Lung (tissue), 12 donors: ENCODE results near the gene AP2A2. TPM values are rescaled to one million over a fixed set of nuclear protein-coding genes. Genes with fewer than 3 reads are reported as not detected.
"Not testable (repeated sequence)": the region's sequence is repeated elsewhere in the genome, so short reads cannot be mapped to it uniquely, and the experiment has no call there.

Experiments used
- ATAC-seq: fragments of 200-7000 bp; cut with Tn5 transposase; one replicate; pipeline ENCODE4 v1.9.1; 2020; ENCODE audit warnings: moderate number of reproducible peaks; ENCODE audit not compliant: insufficient read depth, low FRiP score
- DNase-seq, 3 donors: peaks; one replicate each; pipeline ENCODE4 v3.0.0-alpha.2; 2013 to 2017
- H3K27ac ChIP-seq, 2 donors: one replicate each; pipeline ENCODE4 v1.5.1; 2013; ENCODE audit warnings: mild to moderate bottlenecking in 2 of 2, moderate library complexity in 2 of 2, control low read depth in 1 of 2, inconsistent platforms in 1 of 2, low read depth in 1 of 2, low read length in 1 of 2
- H3K27me3 ChIP-seq, 3 donors: one replicate each; pipeline ENCODE4 v1.5.1; 2013; ENCODE audit warnings: low read length in 2 of 3; ENCODE audit not compliant: control insufficient read depth in 3 of 3, insufficient read depth in 3 of 3
- H3K36me3 ChIP-seq, 4 donors: one replicate each; pipeline ENCODE4 v1.5.1; 2013; ENCODE audit warnings: low read length in 4 of 4, mild to moderate bottlenecking in 1 of 4, moderate library complexity in 1 of 4; ENCODE audit not compliant: control insufficient read depth in 4 of 4, insufficient read depth in 4 of 4
- H3K4me1 ChIP-seq, 5 donors: one replicate each; pipeline ENCODE4 v1.5.1; 2013; ENCODE audit warnings: low read length in 5 of 5, mild to moderate bottlenecking in 2 of 5, moderate library complexity in 1 of 5; ENCODE audit not compliant: control insufficient read depth in 5 of 5, insufficient read depth in 5 of 5
- H3K4me3 ChIP-seq: one replicate; pipeline ENCODE4 v1.5.1; 2013; ENCODE audit warnings: mild to moderate bottlenecking, control low read depth, moderate library complexity
- H3K9ac ChIP-seq, 2 donors: one replicate each; pipeline ENCODE4 v1.5.1; 2013; ENCODE audit warnings: low read length in 2 of 2, control low read depth in 1 of 2; ENCODE audit not compliant: insufficient read depth in 1 of 2
- H3K9me3 ChIP-seq, 4 donors: one replicate each; pipeline ENCODE4 v1.5.1; 2013; ENCODE audit warnings: low read length in 3 of 4, mild to moderate bottlenecking in 1 of 4, moderate library complexity in 1 of 4; ENCODE audit not compliant: control insufficient read depth in 4 of 4, insufficient read depth in 3 of 4
- CTCF ChIP-seq: IDR thresholded peaks from 2 replicates; pipeline ENCODE4 v1.5.1; 2012; ENCODE audit warnings: mild to moderate bottlenecking; ENCODE audit errors: control extremely low read depth, extremely low read depth
- WGBS, 2 donors: extraction: QIAGEN DNeasy Blood & Tissue Kit; methylation state at CpG; one replicate each; pipeline ENCODE4 v1.1.7; 2013; 5-methylcytosine and 5-hydroxymethylcytosine counted together
- polyA plus RNA-seq, 2 donors: library from polyadenylated mRNA; stranded (reverse); fragments of 200-250 nt; gene quantifications; one replicate each; pipeline ENCODE4 v1.2.1, GENCODE V29; 2013
- total RNA-seq, 2 donors: library from RNA; depleted of rRNA in 1 of 2; stranded (reverse); fragments of >200 nt in 1 of 2; gene quantifications; one replicate each; pipeline ENCODE4 v1.2.1, GENCODE V29; 2014 to 2021
- donor health status: control.
- donor health status: control.
- donor health status: Bipolar disorder and iron deficiency.
- donor health status: healthy.
- donor health status: DM: yes; HTN: yes; CAD: no.

The AP2A2 gene
- total and polyA plus RNA-seq, 4 donors = 33.8 to 93.2 (median 54.4) TPM

- H3K4me3 ChIP-seq = no peak overlapping the region
- no peaks in the 10 kb centered on the region for H3K9me3 ChIP-seq
- DNase-seq (no peak), ATAC-seq (no peak)
- H3K27ac ChIP-seq = no peak overlapping the region
- H3K4me1 ChIP-seq = no peaks in the 10 kb centered on the region
- peaks cover 10 to 40% (median 12%) of the 10 kb centered on the region in 4 donors for H3K36me3 ChIP-seq
- WGBS, 2 donors = 85 to 88% methylated on average over 14 of the region's 14 CpGs
- TF ChIP-seq CTCF = no peak
- no peak overlapping the region for H3K9ac ChIP-seq
- no peaks in the 10 kb centered on the region for H3K27me3 ChIP-seq
Observed at GRCh38 chr11:1014276-1014675, 88.6 kb downstream of the AP2A2 start.

DNA sequence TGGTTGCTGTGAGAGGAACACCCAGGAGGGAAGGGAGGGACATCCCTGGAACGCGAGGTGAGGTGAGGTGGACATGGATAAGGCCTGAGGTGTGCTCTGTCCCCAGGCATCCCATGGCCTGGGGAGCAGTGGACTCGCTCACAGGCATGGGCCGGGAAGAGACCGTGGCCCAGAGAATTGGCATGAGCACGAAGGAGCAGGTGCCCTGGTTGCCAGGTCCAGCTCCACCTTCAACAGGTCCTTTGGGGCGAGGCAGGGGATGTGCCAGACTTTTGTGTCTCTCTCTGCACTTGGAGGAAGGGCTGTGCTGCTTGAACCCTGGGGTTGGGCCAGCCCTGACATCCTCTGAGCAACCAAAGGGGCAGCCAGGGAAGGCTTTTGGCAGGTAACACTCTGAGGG is 89.4 kb downstream of the AP2A2 start:
- Histone ChIP-seq H3K36me3 (peaks cover 4 to 32% (median 7%) of the 10 kb centered on the region in 4 donors), H3K27ac (no peak overlapping the region), H3K27me3 (no peaks in the 10 kb centered on the region), H3K4me3 (no peak overlapping the region), H3K9me3 (no peaks in the 10 kb centered on the region), H3K9ac (no peak overlapping the region), H3K4me1 (no peaks in the 10 kb centered on the region)
- 95 to 98% methylated on average over 7 of the region's 7 CpGs for WGBS, 2 donors
- no peak for TF ChIP-seq CTCF
- ATAC-seq (no peak), DNase-seq (no peak)

DNA sequence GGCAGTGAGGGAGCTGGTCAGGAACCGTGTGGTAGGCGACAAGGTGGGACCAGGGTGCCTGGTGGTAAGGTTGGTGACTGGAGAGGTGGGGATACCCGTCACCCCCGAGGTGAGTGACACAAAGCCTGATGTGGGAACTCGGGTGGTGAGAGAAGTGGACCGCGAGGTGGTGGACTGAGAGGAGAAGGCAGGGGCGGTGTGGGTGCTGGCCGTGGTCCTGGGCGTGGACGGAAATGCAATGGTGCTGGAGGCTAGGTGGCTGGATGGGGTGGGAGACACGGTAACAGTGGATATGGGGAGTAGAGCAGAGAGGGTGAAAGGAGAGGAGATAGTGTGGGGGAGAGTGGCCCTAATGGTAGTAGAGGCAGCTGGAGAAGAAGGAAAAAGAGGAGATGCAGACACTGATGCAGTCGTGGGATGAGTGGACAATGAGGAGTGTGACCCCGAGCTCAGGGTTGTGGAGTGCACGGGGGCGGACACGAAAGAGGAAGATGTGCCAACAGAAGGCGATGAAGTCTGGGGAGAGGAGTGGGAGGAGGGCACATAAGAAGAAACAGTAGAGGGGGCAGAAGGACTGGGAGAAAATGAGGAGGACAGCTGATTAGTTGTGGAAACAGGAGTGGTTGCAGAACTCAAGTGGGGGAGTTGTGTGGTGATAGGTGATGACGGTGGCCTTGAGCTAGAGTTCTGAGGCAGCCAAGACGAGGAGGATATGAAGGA is 90.3 kb downstream of the AP2A2 start:
- H3K9me3 ChIP-seq = no peaks in the 10 kb centered on the region
- H3K4me3 ChIP-seq = no peak overlapping the region
- peaks cover 0 to 23% (median 4%) of the 10 kb centered on the region in 4 donors for H3K36me3 ChIP-seq
- no peaks in the 10 kb centered on the region for H3K4me1 ChIP-seq
- no peak overlapping the region for H3K27ac ChIP-seq
- H3K27me3 ChIP-seq = no peaks in the 10 kb centered on the region
- WGBS, 2 donors = 93 to 97% methylated on average over 20 of the region's 20 CpGs
- no peak overlapping the region for H3K9ac ChIP-seq
- no peak for TF ChIP-seq CTCF
- DNase-seq = no peak
- no peak for ATAC-seq

GRCh38 chr11:1016610-1017126 is 91.0 kb downstream of the AP2A2 start:
- not testable (repeated sequence) for DNase-seq, H3K27me3 ChIP-seq, H3K9ac ChIP-seq, H3K4me1 ChIP-seq, H3K4me3 ChIP-seq, H3K27ac ChIP-seq, H3K9me3 ChIP-seq
- WGBS, 2 donors = 71 to 72% methylated on average over 7 of the region's 7 CpGs
- H3K36me3 ChIP-seq = peaks cover 0 to 16% (median 3%) of the 10 kb centered on the region in 4 donors
- peak; percentile 59 for ATAC-seq
